Adrenal gland (tissue), 12 donors: Measurements from ENCODE around the gene CALN1. TPM values are rescaled to one million over a fixed set of nuclear protein-coding genes. Genes with fewer than 3 reads are reported as not detected.

Experiments used
- DNase-seq, 7 donors: peaks; one replicate each; pipeline ENCODE4 v3.0.0-alpha.2; 2019 to 2020
- H3K27ac ChIP-seq, 5 donors: fragments of 200-600 bp; sonication (generic) in 4 of 5; 1 replicate in 3 of 5; 2 replicates in 2 of 5; pipeline versions ENCODE4 v1.5.1 to v1.8.0; 2016 to 2020; ENCODE audit warnings: mild to moderate bottlenecking in 1 of 5
- H3K27me3 ChIP-seq: fragments of 200-600 bp; 2 replicates; pipeline ENCODE4 v1.8.0; 2021
- H3K36me3 ChIP-seq, 2 donors: fragments of 200-600 bp; replicated peaks in 1 of 2; 1 replicate in 1 of 2; 2 replicates in 1 of 2; pipeline versions ENCODE4 v1.5.1 to v1.8.0; 2018 to 2022
- H3K4me1 ChIP-seq, 2 donors: fragments of 200-600 bp; replicated peaks in 1 of 2; 1 replicate in 1 of 2; 2 replicates in 1 of 2; pipeline versions ENCODE4 v1.5.1 to v1.8.0; 2018 to 2021
- H3K4me3 ChIP-seq, 4 donors: fragments of 200-600 bp; sonication (generic) in 3 of 4; one replicate each; pipeline ENCODE4 v1.5.1; 2016 to 2018
- H3K9me3 ChIP-seq, 3 donors: fragments of 200-600 bp; sonication (generic) in 1 of 3; replicated peaks in 1 of 3; 1 replicate in 2 of 3; 2 replicates in 1 of 3; pipeline versions ENCODE4 v1.5.1 to v1.8.0; 2016 to 2021
- POLR2A ChIP-seq, 2 donors: fragments of 450-650 bp; IDR thresholded peaks; one replicate each; pipeline ENCODE4 v1.6.1; 2017; ENCODE audit warnings: antibody characterized with exemption in 2 of 2, mild to moderate bottlenecking in 2 of 2, moderate library complexity in 1 of 2
- WGBS, 4 donors: extraction: QIAGEN DNeasy Blood & Tissue Kit in 2 of 4; methylation state at CpG; one replicate each; pipeline versions ENCODE4 v1.1.5 to v1.1.7; 2013 to 2017; 5-methylcytosine and 5-hydroxymethylcytosine counted together
- intact Hi-C, 2 donors: fragments of 100-400 bp; cut with DNase I; formaldehyde crosslinking; loops; one replicate each; pipeline versions ENCODE4 v1.14.1 to v1.15.0; 2022 to 2023
- polyA plus RNA-seq, 3 donors: library from polyadenylated mRNA; stranded (reverse); fragments of 200-250 nt in 2 of 3; fragments of 350-450 nt in 1 of 3; fragmentation: Illumina TruSeq in 1 of 3; extraction: RNeasy Lipid Tissue Mini Kit (QIAGEN cat#74804) in 1 of 3; gene quantifications; one replicate each; pipeline ENCODE4 v1.2.3, GENCODE V29; 2013 to 2014
- total RNA-seq, 9 donors: library from RNA; depleted of rRNA in 4 of 9; stranded (reverse); fragments of >200 nt in 4 of 9; fragments of 120-200 nt in 1 of 9; fragmentation: NEBNext Ultra II Directional in 1 of 9; extraction: Animal tissue kit (Norgen Biotek cat#: 25700) in 1 of 9; gene quantifications; one replicate each; pipeline versions ENCODE4 v1.1.0 to v1.2.4, GENCODE V29; 2013 to 2023
- TF ChIP-seq, protein P1 (sequence below), 6 experiments: fragments of 450-650 bp in 4 of 6; fragments of 200-600 bp in 2 of 6; sonication (generic) in 1 of 6; IDR thresholded peaks; 1 replicate in 5 of 6; 2 replicates in 1 of 6; pipeline versions ENCODE4 v1.5.1 to v1.8.0; 2016 to 2021; ENCODE audit warnings: antibody characterized with exemption in 6 of 6, mild to moderate bottlenecking in 2 of 6, moderate library complexity in 1 of 6
- donor health status: healthy with polysubstance abuse.
- donor health status: Bipolar disorder and iron deficiency.
- donor health status: DM: yes; HTN: yes; CAD: no.
- donor health status: DM: no; HTN: no; CAD: no.
- donor health status: DM: no; HTN: no; CAD: no.
- donor health status: DM: yes; HTN: yes; CAD: no.

CALN1 gene
- total and polyA plus RNA-seq, 12 donors, result 4.3 to 51.5 (median 15.2) TPM

DNA sequence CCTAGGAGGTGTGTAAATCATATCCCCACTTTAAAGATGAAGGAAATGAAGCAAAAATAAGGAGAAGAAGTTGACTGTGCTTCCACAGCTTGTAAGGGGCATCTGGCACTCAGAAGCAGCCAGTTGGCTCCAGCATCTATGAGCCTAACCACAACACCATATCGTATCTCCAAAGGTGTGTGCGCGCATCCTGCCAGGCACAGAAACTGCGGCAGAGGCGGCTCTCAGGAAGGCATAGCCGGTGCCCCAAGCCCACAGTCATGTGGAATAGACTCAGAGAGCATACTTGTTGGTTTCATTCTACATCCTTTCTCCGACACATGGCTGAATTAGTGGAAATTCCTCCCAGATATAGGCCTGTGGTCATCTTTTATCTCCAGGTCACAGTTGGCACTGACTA is 423.9 kb downstream of the CALN1 start:
- Histone ChIP-seq H3K4me3 (no peak overlapping the region), H3K27me3 (no peaks in the 10 kb centered on the region), H3K4me1 (no peaks in the 10 kb centered on the region), H3K9me3 (no peaks in the 10 kb centered on the region), H3K36me3 (no peaks in the 10 kb centered on the region), H3K27ac (no peak overlapping the region)
- TF ChIP-seq POLR2A (IDR thresholded peaks at IDR 0.05), result no peak
- TF ChIP-seq, protein P1, sequence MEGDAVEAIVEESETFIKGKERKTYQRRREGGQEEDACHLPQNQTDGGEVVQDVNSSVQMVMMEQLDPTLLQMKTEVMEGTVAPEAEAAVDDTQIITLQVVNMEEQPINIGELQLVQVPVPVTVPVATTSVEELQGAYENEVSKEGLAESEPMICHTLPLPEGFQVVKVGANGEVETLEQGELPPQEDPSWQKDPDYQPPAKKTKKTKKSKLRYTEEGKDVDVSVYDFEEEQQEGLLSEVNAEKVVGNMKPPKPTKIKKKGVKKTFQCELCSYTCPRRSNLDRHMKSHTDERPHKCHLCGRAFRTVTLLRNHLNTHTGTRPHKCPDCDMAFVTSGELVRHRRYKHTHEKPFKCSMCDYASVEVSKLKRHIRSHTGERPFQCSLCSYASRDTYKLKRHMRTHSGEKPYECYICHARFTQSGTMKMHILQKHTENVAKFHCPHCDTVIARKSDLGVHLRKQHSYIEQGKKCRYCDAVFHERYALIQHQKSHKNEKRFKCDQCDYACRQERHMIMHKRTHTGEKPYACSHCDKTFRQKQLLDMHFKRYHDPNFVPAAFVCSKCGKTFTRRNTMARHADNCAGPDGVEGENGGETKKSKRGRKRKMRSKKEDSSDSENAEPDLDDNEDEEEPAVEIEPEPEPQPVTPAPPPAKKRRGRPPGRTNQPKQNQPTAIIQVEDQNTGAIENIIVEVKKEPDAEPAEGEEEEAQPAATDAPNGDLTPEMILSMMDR (IDR thresholded peaks at IDR 0.05), result no peak
- WGBS, 4 donors, result 81 to 88% (median 83%) methylated on average over 7 of the region's 7 CpGs
- intact Hi-C loops, result no loop called here
- no peak for DNase-seq

DNA sequence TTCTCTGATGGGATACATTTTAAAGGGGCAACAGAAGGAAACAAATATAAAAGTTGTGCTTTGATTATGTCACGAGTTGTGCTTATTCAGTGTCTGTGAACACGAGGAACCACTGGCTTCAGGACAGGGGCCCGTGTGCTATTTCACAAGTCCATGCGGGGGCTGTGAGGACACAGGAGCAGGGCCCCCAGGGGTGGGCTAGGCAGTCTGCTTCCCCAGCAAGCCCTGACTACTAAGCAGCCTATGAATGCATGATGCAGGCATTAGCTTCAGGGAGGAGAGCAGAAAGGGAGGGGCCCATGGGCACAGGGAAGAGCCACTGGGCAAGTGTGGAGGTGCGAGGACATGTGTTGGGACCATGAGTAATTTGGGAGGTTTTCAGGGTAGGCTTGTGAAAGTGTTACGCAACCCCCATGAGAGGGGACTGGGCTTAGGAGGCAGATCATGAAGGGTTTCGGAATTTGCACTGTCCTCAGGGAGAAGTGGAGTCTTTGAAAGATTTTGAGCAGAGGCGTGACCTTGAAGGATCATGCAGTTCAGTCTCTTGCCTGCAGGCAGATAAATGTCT is 424.9 kb downstream of the CALN1 start:
- H3K27ac ChIP-seq, result no peak overlapping the region
- no peaks in the 10 kb centered on the region for H3K4me1 ChIP-seq
- no peaks in the 10 kb centered on the region for H3K27me3 ChIP-seq
- peak in 1 of 7 donors; percentile 8 for DNase-seq
- TF ChIP-seq, protein P1 (IDR thresholded peaks at IDR 0.05), result no peak
- TF ChIP-seq POLR2A (IDR thresholded peaks at IDR 0.05), result no peak
- intact Hi-C loops, result no loop called here
- no peak overlapping the region for H3K4me3 ChIP-seq
- H3K9me3 ChIP-seq, result no peaks in the 10 kb centered on the region
- no peaks in the 10 kb centered on the region for H3K36me3 ChIP-seq
- 70 to 88% (median 76%) methylated on average over 8 of the region's 8 CpGs for WGBS, 4 donors

DNA sequence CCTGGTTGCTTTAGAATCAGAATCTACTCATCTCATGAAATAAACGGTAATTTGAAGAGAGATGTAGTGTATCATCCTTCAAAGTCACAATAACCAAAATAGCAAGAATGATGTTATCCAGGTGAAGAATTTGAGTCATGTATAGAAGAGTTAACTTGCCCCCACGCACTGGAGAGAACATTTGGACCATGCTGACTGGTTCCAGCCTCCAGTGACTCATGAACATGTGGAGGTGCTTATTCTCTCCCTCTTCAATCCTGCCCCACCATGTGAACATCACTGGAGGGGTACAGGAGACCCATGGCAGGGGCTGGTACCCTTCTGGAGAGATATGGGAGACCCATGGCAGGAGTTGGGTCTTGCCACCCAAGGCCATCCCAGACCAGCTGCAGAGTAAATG is 427.8 kb downstream of the CALN1 start:
- Histone ChIP-seq H3K4me1 (no peaks in the 10 kb centered on the region), H3K9me3 (no peaks in the 10 kb centered on the region), H3K27ac (no peak overlapping the region), H3K36me3 (no peaks in the 10 kb centered on the region), H3K4me3 (no peak overlapping the region), H3K27me3 (no peaks in the 10 kb centered on the region)
- DNase-seq, result no peak
- intact Hi-C loops, result no loop called here
- WGBS, 4 donors, result 75 to 91% (median 84%) methylated on average over 2 of the region's 2 CpGs
- TF ChIP-seq, protein P1 (IDR thresholded peaks at IDR 0.05), result no peak
- TF ChIP-seq POLR2A (IDR thresholded peaks at IDR 0.05), result no peak

DNA sequence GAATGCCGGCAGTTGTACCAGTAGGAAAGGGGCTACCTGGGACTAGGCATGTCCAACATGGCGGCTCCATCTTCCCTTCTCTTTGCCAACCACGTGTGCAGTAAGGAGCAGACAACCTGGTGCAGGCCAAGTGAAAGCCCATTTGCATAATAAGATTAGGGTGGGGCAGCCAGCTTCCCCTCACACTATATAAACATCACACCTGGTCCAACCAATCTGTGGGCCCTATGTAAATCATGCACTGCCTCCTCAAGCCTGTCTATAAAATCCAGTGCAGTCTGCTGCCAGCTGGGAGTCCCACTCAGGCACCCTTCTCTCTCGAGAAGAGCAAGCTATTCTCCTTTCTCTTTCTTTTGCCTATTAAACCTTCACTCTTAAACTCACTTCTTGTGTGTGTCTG is 429.3 kb downstream of the CALN1 start:
- no peak overlapping the region for H3K27ac ChIP-seq
- intact Hi-C loops, result no loop called here
- TF ChIP-seq, protein P1 (IDR thresholded peaks at IDR 0.05), result no peak
- TF ChIP-seq POLR2A (IDR thresholded peaks at IDR 0.05), result no peak

More for the DNA sequence above, 429.3 kb downstream of the CALN1 start:
- WGBS, 4 donors, result 79 to 86% (median 80%) methylated on average over 3 to 4 of the region's 4 CpGs
- Histone ChIP-seq H3K4me3 (no peak overlapping the region), H3K4me1 (no peaks in the 10 kb centered on the region), H3K27me3 (no peaks in the 10 kb centered on the region), H3K36me3 (no peaks in the 10 kb centered on the region), H3K9me3 (no peaks in the 10 kb centered on the region)
- no peak for DNase-seq
